ENCODE data around the gene PAXIP1.

GRCh38 chr7:154919344-154920225 lies 83.3 kb downstream of the PAXIP1 start:
- TF ChIP-seq YY1 (tag by site-specific recombination; IDR thresholded peaks at IDR 0.05) = no peak
- TF ChIP-seq KLF16 (tag by site-specific recombination; IDR thresholded peaks at IDR 0.05) = no peak
- no peak for TF ChIP-seq MEIS1 (CRISPR knock-in tag; IDR thresholded peaks at IDR 0.05; ENCODE audit: borderline replicate concordance)
- no peak for TF ChIP-seq ZNF426 (tag by site-specific recombination; IDR thresholded peaks at IDR 0.05)
- TF ChIP-seq BCL11A (tag by site-specific recombination; IDR thresholded peaks at IDR 0.05; ENCODE audit: low read depth) = no peak
- no peak for TF ChIP-seq ZSCAN16 (tag by site-specific recombination; IDR thresholded peaks at IDR 0.05)
- TF ChIP-seq CTCF (tag by site-specific recombination; IDR thresholded peaks at IDR 0.05) = no peak
